CD4-positive, alpha-beta T cell treated with Interferon gamma for 1 hour (primary cell): ENCODE data around the gene ART5.
"Not testable (repeated sequence)": the region's sequence is repeated elsewhere in the genome, so short reads cannot be mapped to it uniquely, and the experiment has no call there.

ENCODE experiments used
- DNase-seq: peaks from one replicate; pipeline ENCODE4 v3.0.0-alpha.2; 2020

The ART5 gene

GRCh38 chr11:3641701-3642070 lies at the start of gene ART5:
TSS of gene ART5 (minus strand) at chr11:3641992. CDS start at chr11:3641862, 130 bp downstream.
- DNase-seq, result no peak

GRCh38 chr11:3686751-3687150 lies 45.0 kb upstream of the ART5 start:
- DNase-seq, result no peak

- no peak for DNase-seq
These were observed 44.1 kb upstream of the ART5 start for GRCh38 chr11:3685923-3686322.

- no peak for DNase-seq
These were observed 43.0 kb upstream of the ART5 start for GRCh38 chr11:3684819-3685172.

GRCh38 chr11:3684129-3684818 lies 42.5 kb upstream of the ART5 start:
- DNase-seq, result no peak

- DNase-seq, result no peak
These were observed 41.2 kb upstream of the ART5 start for GRCh38 chr11:3683039-3683438.

- DNase-seq, result no peak
These were observed 37.3 kb upstream of the ART5 start for GRCh38 chr11:3679077-3679476.

- DNase-seq, result no peak
These were observed 34.2 kb upstream of the ART5 start for GRCh38 chr11:3675971-3676370.

GRCh38 chr11:3674189-3674588 lies 32.4 kb upstream of the ART5 start:
- no peak for DNase-seq

GRCh38 chr11:3671334-3672254 lies 29.8 kb upstream of the ART5 start, which contains the start of gene CHRNA10:
TSS of gene CHRNA10 (minus strand) at chr11:3671384. CDS start at chr11:3671312, 72 bp downstream.
- DNase-seq, result no peak

- DNase-seq, result no peak
These were observed 28.0 kb upstream of the ART5 start for GRCh38 chr11:3669742-3670183.

GRCh38 chr11:3669128-3669527 lies 27.3 kb upstream of the ART5 start:
- no peak for DNase-seq

- no peak for DNase-seq
These were observed 25.6 kb upstream of the ART5 start for GRCh38 chr11:3667149-3668035.

- no peak for DNase-seq
These were observed 24.3 kb upstream of the ART5 start for GRCh38 chr11:3666023-3666530.

- no peak for DNase-seq
These were observed 23.7 kb upstream of the ART5 start for GRCh38 chr11:3665336-3666022.

GRCh38 chr11:3664032-3664630 lies 22.3 kb upstream of the ART5 start:
- no peak for DNase-seq

- DNase-seq, result no peak
These were observed 21.1 kb upstream of the ART5 start for GRCh38 chr11:3662856-3663255.

GRCh38 chr11:3660960-3661359 lies 19.2 kb upstream of the ART5 start:
- DNase-seq, result no peak

- DNase-seq, result no peak
These were observed 18.1 kb upstream of the ART5 start for GRCh38 chr11:3659595-3660515.

GRCh38 chr11:3658252-3658651 lies 16.5 kb upstream of the ART5 start:
- no peak for DNase-seq

GRCh38 chr11:3657331-3657730 lies 15.5 kb upstream of the ART5 start:
- DNase-seq, result not testable (repeated sequence)
